MM.1S (cell line): ENCODE results near the gene NUP214.

Experiments
- DNase-seq: peaks from one replicate; pipeline ENCODE4 v3.0.0-alpha.2; 2015
- H2AFZ ChIP-seq: fragments of 300-600 bp; sonication (generic); 2 replicates; pipeline ENCODE4 v1.6.0; 2016; ENCODE audit warnings: antibody characterized with exemption, low read length
- H3F3A ChIP-seq: fragments of 300-600 bp; sonication (generic); 2 replicates; pipeline ENCODE4 v1.6.1; 2016; ENCODE audit warnings: mild to moderate bottlenecking, antibody characterized with exemption, low read length, moderate library complexity, mixed read lengths; ENCODE audit not compliant: insufficient read depth
- H3K27ac ChIP-seq: fragments of 300-600 bp; sonication (generic); 2 replicates; pipeline ENCODE4 v1.5.1; 2016; ENCODE audit warnings: mild to moderate bottlenecking, low read length
- H3K27me3 ChIP-seq: fragments of 300-600 bp; sonication (generic); replicated peaks from 2 replicates; pipeline ENCODE4 v1.6.0; 2016; ENCODE audit warnings: low read length; ENCODE audit not compliant: insufficient read depth
- H3K36me3 ChIP-seq: fragments of 300-600 bp; sonication (generic); replicated peaks from 2 replicates; pipeline ENCODE4 v1.6.1; 2016; ENCODE audit warnings: mild to moderate bottlenecking, low read length, mixed read lengths; ENCODE audit not compliant: insufficient read depth
- H3K4me1 ChIP-seq: fragments of 300-600 bp; sonication (generic); 2 replicates; pipeline ENCODE4 v1.6.1; 2016; ENCODE audit warnings: low read length, mixed read lengths
- H3K4me2 ChIP-seq: fragments of 300-600 bp; sonication (generic); 2 replicates; pipeline ENCODE4 v1.6.0; 2016; ENCODE audit warnings: low read depth, low read length
- H3K4me3 ChIP-seq: fragments of 300-600 bp; sonication (generic); 2 replicates; pipeline ENCODE4 v1.5.1; 2016; ENCODE audit warnings: low read length, mixed read lengths
- H3K79me2 ChIP-seq: fragments of 300-600 bp; sonication (generic); 2 replicates; pipeline ENCODE4 v1.6.1; 2016; ENCODE audit warnings: mixed run types, low read length, mixed read lengths
- H3K9ac ChIP-seq: fragments of 300-600 bp; sonication (generic); 2 replicates; pipeline ENCODE4 v1.6.1; 2016; ENCODE audit warnings: low read length, mixed read lengths
- H3K9me2 ChIP-seq: fragments of 300-600 bp; sonication (generic); replicated peaks from 2 replicates; pipeline ENCODE4 v1.6.1; 2016; ENCODE audit warnings: mild to moderate bottlenecking, low read length, mixed read lengths; ENCODE audit not compliant: insufficient read depth
- H3K9me3 ChIP-seq: fragments of 300-600 bp; sonication (generic); replicated peaks from 2 replicates; pipeline ENCODE4 v1.6.1; 2016; ENCODE audit warnings: mild to moderate bottlenecking, low read length, mixed read lengths; ENCODE audit not compliant: insufficient read depth
- H4K20me1 ChIP-seq: fragments of 300-600 bp; sonication (generic); 2 replicates; pipeline ENCODE4 v1.6.1; 2016; ENCODE audit warnings: mild to moderate bottlenecking, low read length, moderate library complexity, mixed read lengths; ENCODE audit not compliant: insufficient read depth
- EZH2 ChIP-seq: fragments of 300-600 bp; sonication (generic); optimal IDR thresholded peaks from 2 replicates; pipeline ENCODE3; 2017; ENCODE audit warnings: low read depth, mild to moderate bottlenecking, antibody characterized with exemption, low read length, mixed read lengths
- EZH2phosphoT487 ChIP-seq: fragments of 300-600 bp; sonication (generic); IDR thresholded peaks from 2 replicates; pipeline ENCODE4 v1.6.1; 2018; ENCODE audit warnings: antibody characterized with exemption, low read length
- TF ChIP-seq, protein P1 (sequence below): fragments of 300-600 bp; sonication (generic); IDR thresholded peaks from 2 replicates; pipeline ENCODE4 v1.5.1; 2016; ENCODE audit warnings: antibody characterized with exemption, low read length, mixed read lengths

The NUP214 gene

DNA sequence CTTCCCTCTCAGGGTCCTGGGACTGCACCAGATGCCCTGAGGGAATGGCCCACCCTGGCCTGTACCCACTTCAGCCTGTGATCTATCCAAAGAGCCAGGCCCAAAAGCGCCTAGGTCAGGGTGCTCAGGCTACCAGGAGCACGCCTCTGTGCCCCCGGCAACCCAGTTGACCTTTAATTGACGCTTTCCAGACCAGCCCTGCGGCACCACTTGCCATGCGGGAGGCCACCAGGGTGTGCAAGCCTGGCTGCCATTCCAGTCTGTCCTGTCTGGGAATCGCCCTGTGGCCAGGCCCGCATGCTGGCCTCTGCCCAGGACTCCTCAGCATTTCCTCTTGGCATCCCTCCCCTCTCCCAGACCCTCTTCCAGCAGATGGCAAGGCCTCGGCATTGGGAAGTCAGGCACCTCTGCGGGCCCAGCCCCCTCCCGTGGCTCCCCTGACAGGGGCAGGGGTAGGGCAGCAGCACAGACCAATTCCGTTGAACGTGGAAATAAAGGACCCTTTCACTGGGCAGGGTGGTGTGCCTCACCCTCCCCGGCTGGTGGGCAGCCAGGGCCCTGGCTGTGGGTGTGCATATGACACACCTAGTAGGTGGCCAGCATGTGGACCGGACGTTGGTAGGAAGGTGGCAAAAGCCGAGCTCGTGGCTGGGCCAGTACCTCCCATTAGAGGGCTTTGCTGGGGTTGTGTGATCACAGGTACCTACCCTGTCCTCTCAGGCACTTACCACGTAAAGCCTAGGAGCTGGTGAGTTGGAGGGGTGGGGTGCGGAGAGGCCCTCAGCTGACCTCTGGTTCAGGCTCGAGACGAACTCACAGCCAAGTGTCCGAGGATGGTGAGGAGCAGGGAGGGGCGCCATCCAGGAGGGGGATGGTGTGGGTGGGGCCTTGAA, 32.6 kb upstream of the NUP214 start:
- no peak overlapping the region for H3K9ac ChIP-seq
- no peak overlapping the region for H3K4me3 ChIP-seq
- peaks cover 73% of the 10 kb centered on the region for H3K27me3 ChIP-seq
- TF ChIP-seq EZH2 (no peak), EZH2phosphoT487 (no peak)
- TF ChIP-seq, protein P1, sequence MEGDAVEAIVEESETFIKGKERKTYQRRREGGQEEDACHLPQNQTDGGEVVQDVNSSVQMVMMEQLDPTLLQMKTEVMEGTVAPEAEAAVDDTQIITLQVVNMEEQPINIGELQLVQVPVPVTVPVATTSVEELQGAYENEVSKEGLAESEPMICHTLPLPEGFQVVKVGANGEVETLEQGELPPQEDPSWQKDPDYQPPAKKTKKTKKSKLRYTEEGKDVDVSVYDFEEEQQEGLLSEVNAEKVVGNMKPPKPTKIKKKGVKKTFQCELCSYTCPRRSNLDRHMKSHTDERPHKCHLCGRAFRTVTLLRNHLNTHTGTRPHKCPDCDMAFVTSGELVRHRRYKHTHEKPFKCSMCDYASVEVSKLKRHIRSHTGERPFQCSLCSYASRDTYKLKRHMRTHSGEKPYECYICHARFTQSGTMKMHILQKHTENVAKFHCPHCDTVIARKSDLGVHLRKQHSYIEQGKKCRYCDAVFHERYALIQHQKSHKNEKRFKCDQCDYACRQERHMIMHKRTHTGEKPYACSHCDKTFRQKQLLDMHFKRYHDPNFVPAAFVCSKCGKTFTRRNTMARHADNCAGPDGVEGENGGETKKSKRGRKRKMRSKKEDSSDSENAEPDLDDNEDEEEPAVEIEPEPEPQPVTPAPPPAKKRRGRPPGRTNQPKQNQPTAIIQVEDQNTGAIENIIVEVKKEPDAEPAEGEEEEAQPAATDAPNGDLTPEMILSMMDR: no peak
- H3K9me2 ChIP-seq: no peaks in the 10 kb centered on the region
- H4K20me1 ChIP-seq: no peaks in the 10 kb centered on the region
- no peaks in the 10 kb centered on the region for H3K36me3 ChIP-seq
- no peak overlapping the region for H3K4me2 ChIP-seq
- H3F3A ChIP-seq: no peaks in the 10 kb centered on the region
- no peak for DNase-seq
- no peak overlapping the region for H2AFZ ChIP-seq
- H3K4me1 ChIP-seq: no peaks in the 10 kb centered on the region
- no peaks in the 10 kb centered on the region for H3K9me3 ChIP-seq
- no peaks in the 10 kb centered on the region for H3K79me2 ChIP-seq
- H3K27ac ChIP-seq: no peak overlapping the region

DNA sequence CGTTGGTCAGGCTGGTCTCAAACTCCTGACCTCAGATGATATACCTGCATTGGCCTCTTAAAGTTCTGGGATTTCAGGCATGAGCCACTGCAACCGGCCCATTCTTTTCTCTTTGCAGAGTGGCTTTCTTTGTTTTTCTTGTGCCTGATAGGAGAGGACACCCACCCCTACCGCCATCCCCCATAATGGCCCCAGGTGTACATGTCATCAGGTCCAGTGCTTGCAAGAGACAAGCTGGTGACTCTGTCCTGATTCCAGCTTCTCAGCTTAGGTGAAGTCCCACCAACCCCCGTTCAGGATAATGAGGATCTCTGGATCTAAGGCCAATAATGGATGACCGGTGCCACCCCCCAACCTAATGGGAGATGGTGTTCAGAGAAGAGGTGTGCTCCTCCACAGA, 31.4 kb upstream of the NUP214 start:
- no peak overlapping the region for H3K9ac ChIP-seq
- no peak overlapping the region for H2AFZ ChIP-seq
- no peak overlapping the region for H3K27ac ChIP-seq
- H3K4me1 ChIP-seq: no peaks in the 10 kb centered on the region
- H3K79me2 ChIP-seq: no peaks in the 10 kb centered on the region
- no peaks in the 10 kb centered on the region for H4K20me1 ChIP-seq
- no peaks in the 10 kb centered on the region for H3K9me2 ChIP-seq
- no peak for DNase-seq
- no peaks in the 10 kb centered on the region for H3K36me3 ChIP-seq
- no peaks in the 10 kb centered on the region for H3K9me3 ChIP-seq
- no peak for TF ChIP-seq EZH2
- TF ChIP-seq, protein P1: no peak
- no peak for TF ChIP-seq EZH2phosphoT487
- H3K4me3 ChIP-seq: no peak overlapping the region
- no peak overlapping the region for H3K4me2 ChIP-seq
- H3K27me3 ChIP-seq: peaks cover 77% of the 10 kb centered on the region
- no peaks in the 10 kb centered on the region for H3F3A ChIP-seq

GRCh38 chr9:131094622-131095021, 30.8 kb upstream of the NUP214 start:
- Histone ChIP-seq H2AFZ (no peak overlapping the region), H3K27ac (no peak overlapping the region), H4K20me1 (no peaks in the 10 kb centered on the region), H3K79me2 (no peaks in the 10 kb centered on the region), H3K4me1 (no peaks in the 10 kb centered on the region), H3K9me2 (no peaks in the 10 kb centered on the region), H3K4me2 (no peak overlapping the region), H3K9ac (no peak overlapping the region), H3F3A (no peaks in the 10 kb centered on the region), H3K9me3 (no peaks in the 10 kb centered on the region), H3K4me3 (no peak overlapping the region), H3K27me3 (peaks cover 78% of the 10 kb centered on the region), H3K36me3 (no peaks in the 10 kb centered on the region)
- DNase-seq: no peak
- TF ChIP-seq EZH2 (no peak), EZH2phosphoT487 (no peak)
- TF ChIP-seq, protein P1: no peak
